ENCODE results near the gene MICALL2. TPM values are rescaled to one million over a fixed set of nuclear protein-coding genes. Genes with fewer than 3 reads are reported as not detected.

MICALL2 gene
- total RNA-seq, 1 donor from 2014 or later, result 8.1 TPM

- H3K4me3 ChIP-seq (ENCODE audit: low read depth, low read length), result no peak overlapping the region
- DNase-seq (ENCODE audit: low read depth), result no peak
- TF ChIP-seq, protein P1, sequence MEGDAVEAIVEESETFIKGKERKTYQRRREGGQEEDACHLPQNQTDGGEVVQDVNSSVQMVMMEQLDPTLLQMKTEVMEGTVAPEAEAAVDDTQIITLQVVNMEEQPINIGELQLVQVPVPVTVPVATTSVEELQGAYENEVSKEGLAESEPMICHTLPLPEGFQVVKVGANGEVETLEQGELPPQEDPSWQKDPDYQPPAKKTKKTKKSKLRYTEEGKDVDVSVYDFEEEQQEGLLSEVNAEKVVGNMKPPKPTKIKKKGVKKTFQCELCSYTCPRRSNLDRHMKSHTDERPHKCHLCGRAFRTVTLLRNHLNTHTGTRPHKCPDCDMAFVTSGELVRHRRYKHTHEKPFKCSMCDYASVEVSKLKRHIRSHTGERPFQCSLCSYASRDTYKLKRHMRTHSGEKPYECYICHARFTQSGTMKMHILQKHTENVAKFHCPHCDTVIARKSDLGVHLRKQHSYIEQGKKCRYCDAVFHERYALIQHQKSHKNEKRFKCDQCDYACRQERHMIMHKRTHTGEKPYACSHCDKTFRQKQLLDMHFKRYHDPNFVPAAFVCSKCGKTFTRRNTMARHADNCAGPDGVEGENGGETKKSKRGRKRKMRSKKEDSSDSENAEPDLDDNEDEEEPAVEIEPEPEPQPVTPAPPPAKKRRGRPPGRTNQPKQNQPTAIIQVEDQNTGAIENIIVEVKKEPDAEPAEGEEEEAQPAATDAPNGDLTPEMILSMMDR (conservative IDR thresholded peaks at IDR 0.05; ENCODE audit: low read depth, low read length), result no peak
Measured at GRCh38 chr7:1501487-1502270, 42.4 kb upstream of the MICALL2 start.

DNA sequence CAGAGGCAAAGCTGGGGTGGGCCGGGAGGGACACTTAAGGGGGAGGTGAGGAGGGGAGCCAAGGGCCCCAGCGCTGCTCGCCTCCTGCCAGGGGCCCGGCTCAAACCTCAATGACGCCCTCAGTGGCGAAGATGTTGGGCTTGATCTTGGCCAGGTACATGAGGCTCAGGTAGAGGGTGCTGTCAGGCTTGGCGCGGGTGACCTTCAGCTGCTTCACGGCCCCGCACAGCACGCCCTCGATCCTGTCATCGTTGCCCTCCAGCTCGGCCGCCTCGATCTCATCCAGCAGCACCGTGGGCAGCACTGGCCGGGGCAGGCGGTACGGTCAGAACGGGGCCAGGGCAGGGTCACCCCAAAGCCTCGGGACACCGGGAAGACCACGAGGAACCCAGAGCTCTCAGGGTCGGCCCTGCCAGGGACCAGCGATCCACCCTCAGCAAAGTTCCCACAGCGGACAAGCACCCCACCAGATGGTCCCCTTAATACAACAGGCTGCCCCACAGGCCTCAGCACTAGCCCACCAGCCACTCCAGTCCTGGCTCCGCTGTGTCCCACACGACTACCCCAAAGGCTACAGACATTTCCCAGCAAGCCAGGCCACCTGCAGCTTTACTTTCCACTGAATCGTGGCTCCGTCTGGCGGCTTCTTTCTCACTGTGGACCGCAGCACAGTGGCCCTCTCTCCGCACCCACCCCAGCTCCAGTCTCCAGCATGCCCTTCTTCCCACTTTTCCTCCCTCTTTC lies 41.0 kb upstream of the MICALL2 start:
- TF ChIP-seq, protein P1 (conservative IDR thresholded peaks at IDR 0.05; ENCODE audit: low read depth, low read length), result no peak

GRCh38 chr7:1499367-1500029 lies 40.2 kb upstream of the MICALL2 start:
- H3K4me3 ChIP-seq (ENCODE audit: low read depth, low read length), result no peak overlapping the region
- no peak for DNase-seq (ENCODE audit: low read depth)
- TF ChIP-seq, protein P1 (conservative IDR thresholded peaks at IDR 0.05; ENCODE audit: low read depth, low read length), result no peak

More for the DNA sequence above, 41.0 kb upstream of the MICALL2 start:
- DNase-seq (ENCODE audit: low read depth), result no peak
- H3K4me3 ChIP-seq (ENCODE audit: low read depth, low read length), result no peak overlapping the region

DNA sequence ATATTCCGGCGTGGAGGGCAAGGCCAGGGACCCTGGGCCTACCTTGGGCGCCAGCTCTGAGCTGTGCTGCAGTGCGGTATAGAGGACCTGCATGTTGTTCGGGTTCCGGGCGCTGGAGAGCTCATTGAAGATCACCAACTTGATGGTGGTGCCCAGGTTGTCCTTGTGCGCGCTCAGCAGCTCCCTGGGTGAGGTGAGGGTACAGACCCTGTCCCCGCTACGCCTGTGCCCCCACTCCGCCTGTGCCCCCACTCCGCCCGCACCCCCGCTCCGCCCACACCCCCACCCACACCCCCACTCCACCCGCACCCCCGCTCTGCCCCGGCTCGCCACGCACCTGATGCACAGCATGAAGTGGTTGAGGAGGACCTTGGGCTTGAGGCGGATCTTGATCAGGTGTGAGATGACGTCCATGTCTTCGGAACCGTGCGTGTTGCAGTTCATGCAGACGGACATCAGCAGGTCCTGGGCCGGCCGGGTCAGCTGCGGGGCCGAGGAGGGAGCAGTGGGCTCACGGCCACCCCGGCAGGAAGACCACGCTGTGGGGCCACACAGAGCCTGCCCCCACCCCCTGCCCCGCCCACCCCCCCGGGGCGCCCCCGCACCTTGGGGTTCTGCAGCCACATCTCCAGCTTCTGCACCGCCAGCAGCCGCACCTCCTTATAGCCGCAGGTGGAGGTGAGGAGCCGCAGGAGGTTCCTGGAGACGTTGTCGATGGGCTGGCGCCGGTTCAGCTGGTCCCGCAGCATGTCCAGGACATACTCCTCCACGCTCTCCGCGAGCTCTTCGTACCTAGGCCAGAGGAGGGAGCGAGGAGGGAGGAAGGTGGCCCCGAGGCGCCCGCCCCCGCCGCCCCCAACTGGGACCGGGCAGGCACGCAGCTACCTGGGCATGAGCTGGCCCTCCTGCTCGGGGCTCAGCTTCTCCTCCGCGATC lies 39.4 kb upstream of the MICALL2 start:
- no peak for DNase-seq (ENCODE audit: low read depth)
- H3K4me3 ChIP-seq (ENCODE audit: low read depth, low read length), result no peak overlapping the region
- TF ChIP-seq, protein P1 (conservative IDR thresholded peaks at IDR 0.05; ENCODE audit: low read depth, low read length), result no peak

- DNase-seq (ENCODE audit: low read depth), result no peak
- TF ChIP-seq, protein P1 (conservative IDR thresholded peaks at IDR 0.05; ENCODE audit: low read depth, low read length), result no peak
- no peak overlapping the region for H3K4me3 ChIP-seq (ENCODE audit: low read depth, low read length)
Measured at GRCh38 chr7:1497293-1497927, 38.1 kb upstream of the MICALL2 start.
